ENCODE results near the gene CNTN5.

- no peak for TF ChIP-seq CTCF (conservative IDR thresholded peaks at IDR 0.05; ENCODE audit: low read depth, low read length)
- no peak for TF ChIP-seq EZH2 (IDR thresholded peaks at IDR 0.05; ENCODE audit: low read length, unreplicated experiment)
These were observed 498.3 kb downstream of the CNTN5 start for GRCh38 chr11:99519095-99519494.
